HG03354 (cell line): ENCODE data around the gene FIGNL2.
"Not testable (repeated sequence)": the region's sequence is repeated elsewhere in the genome, so short reads cannot be mapped to it uniquely, and the experiment has no call there.

Source experiments
- ATAC-seq: cut with Tn5 transposase; IDR thresholded peaks from one replicate; pipeline ENCODE4 v1.9.1; 2021; ENCODE audit warnings: mild to moderate bottlenecking; ENCODE audit not compliant: unreplicated experiment, poor library complexity, severe bottlenecking

FIGNL2 gene

GRCh38 chr12:51838762-51839161, 9.8 kb downstream of the FIGNL2 start:
- no peak for ATAC-seq

DNA sequence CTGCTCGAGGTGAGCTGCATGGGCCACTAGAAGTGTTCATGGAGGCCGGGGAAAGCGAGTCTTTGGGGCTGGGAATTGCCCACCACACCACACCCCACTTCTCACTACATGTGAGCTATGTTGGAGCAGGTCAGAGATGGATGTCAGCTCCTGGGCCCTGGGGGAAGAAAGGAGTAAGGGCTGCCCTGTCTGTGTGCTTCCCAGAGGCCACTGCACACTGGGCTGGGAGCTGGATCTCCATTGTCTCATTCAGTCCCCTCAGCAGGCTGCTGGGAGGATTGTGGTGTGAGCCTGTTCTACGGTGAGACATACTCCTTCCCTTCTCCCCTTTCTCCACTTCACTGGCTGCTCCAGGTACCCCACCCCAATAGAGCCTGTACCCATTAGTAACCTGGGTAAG, 10.5 kb downstream of the FIGNL2 start:
- ATAC-seq = no peak

DNA sequence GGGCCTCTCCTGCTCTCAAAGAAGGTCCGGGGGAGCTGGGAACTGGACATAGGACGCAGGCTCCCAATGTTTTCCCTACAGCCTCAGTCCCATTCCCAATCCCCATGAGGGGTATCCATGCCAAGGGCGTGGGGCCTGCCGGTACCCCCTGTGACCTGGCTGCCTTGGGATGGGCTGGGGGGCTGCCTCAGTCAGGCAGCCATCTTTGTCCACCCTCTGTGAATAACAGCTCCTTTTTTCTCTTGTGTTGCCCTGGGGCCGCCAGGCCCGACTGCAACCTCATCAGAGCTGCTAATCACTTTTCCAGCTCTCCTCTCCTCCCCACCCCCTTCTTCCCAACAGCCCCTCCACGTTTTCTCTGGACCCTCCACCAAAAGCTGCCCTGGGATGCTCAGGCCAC, 11.2 kb downstream of the FIGNL2 start:
- no peak for ATAC-seq

- no peak for ATAC-seq
Measured at GRCh38 chr12:51836827-51837173, 11.7 kb downstream of the FIGNL2 start.

GRCh38 chr12:51836041-51836826, 12.3 kb downstream of the FIGNL2 start:
- ATAC-seq = no peak

GRCh38 chr12:51834411-51834810, 14.1 kb downstream of the FIGNL2 start:
- ATAC-seq = no peak

DNA sequence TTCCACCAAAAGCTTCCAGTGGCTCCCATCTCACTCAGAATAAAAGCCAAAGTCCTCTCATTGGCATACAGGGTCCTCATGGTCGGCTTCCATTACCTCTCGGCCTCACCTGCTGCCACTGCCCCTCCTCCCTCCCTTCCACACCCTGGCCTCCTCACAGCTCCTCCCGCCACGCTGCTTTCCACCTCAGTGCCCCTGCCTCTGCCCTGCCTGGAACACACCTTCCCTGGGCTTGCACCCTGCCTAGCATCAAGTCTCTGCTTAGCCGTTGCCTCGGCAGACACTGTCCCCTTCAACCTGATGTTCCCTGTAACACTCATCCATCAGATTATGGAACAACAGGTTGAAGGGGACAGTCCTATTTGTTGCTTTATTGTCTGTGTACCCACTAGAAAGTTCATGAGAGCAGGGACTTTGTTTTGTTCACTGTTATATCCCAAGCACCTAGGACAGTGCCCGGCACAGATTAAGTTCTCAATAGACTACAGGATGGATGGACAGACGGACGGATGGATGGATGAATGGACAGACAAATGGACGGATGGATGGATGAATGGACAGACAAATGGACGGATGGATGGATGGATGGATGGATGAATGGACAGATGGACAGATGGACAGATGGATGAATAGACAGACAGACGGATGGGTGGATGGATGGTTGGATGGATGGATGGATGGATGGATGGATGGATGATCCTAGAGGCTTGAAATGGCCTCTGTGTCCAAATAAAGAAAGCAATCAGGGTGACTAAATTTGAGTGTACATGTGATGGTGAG, 14.9 kb downstream of the FIGNL2 start:
- ATAC-seq = no peak

DNA sequence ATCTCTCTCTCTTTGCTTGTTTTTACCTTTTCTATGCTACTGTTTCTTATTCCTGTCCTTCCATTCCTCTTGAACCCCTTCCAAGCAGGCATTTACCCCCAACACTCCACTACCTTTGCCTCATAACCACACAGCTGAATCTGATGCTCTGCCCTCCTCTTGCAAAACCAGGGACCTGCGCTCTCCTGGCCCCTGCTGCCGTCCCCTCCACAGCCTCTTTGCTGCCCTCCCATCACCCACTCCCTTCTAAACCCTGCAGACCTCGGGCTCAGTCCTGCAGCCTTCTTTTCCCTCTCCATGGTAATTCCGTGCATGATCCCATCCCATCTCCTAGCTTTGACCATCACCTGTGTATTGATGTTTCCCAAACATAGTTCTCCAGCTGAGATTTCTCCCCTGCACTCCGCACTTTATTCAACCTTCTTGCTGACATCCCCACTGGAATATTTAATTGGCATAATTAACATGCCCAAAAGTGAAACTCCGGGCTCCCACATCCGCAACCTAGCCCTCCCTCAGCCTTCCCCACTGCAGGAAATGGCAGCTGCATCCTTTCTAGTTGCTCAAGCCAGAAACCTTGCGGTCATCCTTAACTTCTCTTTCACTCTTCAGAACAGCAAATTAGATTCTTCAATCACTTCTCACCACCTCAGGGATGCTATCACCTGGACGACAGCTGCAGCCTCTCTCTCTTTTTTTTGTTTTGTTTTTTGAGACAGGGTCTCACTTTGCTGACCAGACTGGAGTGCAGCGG, 16.0 kb downstream of the FIGNL2 start:
- ATAC-seq = no peak

DNA sequence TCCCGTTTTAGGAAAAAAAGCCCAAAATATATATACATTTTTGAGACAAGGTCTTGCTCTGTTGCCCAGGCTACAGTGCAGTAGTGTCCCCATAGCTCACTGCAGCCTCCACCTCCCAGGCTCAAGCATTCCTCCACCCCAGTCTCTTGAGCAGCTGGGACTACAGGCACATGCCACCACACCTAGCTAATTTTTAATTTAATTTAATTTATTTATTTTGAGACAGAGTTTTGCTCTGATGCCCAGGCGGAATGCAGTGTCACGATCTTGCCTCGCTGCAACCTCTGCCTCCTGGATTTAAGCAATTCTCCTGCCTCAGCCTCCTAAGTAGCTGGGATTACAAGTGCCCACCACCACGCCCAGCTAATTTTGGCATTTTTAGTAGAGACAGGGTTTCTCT, 16.7 kb downstream of the FIGNL2 start:
- ATAC-seq = not testable (repeated sequence)

DNA sequence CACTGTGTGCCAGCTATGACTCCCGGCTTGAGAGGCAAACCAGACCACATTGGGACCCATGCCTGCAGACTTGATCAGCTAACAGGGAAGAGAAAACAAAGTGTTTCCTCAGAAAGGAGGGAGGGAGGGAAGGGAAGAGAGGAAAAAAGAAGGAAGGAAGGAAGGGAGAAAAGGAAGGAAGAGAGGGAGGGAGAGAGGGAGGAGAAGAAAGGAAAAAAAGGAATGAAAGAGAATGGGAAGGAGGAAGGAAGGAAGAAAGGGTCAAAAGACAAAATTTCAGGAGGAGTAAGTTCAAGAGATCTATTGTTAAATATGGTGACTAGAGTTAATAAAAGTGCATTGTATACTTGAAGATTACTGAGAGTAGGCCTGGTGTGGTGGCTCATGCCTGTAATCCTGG, 18.9 kb downstream of the FIGNL2 start:
- ATAC-seq = no peak

DNA sequence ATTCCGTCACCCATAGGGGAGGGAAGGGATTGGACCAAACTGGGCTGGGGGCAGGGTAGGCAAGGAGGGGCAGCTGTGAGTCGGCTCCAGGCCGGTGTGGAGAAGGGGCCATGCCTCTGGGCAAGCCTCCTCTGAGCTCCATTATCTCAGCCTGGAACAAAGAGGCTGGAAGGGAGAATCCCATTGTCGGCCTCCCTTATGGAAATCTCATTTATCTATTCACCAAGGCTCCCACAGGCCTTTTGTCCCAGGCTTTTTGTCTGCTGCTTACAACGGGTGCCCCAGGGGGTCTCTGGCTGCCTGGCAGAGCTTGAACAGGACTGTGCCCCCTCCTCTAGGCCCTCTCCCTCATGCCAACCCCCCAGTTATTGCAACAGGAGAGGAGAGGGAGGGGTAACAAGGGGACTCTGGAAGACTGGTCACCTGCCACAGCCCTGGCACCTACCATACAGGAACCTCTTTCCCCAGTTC, 19.5 kb downstream of the FIGNL2 start:
- no peak for ATAC-seq

DNA sequence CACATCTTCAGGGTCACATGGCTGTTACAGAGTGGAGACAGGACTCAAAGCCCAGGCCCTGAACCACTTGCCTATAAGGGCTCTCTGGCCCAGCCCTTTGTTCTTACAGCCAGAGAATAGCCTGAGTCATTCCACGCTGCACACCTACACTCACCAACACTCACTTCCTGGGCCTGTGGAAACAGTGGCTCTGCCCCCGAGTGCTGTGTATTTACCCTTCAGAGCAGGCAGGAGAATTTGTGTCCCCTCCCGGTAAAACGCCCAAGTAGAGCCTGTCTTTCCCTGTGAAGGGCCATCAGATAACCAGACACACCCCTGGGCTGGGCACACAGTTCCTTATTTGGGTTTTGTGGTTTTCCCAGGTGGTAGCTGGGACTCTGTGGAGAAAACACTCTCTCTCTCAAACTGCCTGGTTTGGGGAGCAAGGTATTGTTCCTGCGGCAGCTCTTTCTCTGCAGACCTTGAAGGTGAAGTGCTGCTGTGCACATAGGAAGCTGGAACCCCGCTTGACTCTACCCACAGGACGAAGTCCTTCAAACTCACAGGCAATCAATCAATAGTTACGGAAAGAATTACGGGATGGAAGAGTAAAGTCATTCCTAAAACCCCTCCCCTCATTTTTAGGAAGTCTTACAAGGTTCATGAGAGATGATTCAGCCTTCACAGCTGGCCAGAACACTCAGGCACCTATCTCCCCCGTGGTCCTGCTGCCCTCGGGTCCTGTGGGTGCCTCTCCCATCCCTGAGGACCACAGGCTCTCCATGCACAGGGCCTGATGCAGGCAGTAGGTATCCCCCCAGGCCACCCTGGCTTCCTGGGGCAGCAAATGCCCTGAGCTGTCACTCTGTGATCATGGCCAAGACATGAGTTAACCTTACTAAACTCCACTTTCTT, 20.3 kb downstream of the FIGNL2 start:
- no peak for ATAC-seq

- no peak for ATAC-seq
Measured at GRCh38 chr12:51826881-51827280, 21.6 kb downstream of the FIGNL2 start.

- no peak for ATAC-seq
Measured at GRCh38 chr12:51825216-51825615, 23.3 kb downstream of the FIGNL2 start.

- ATAC-seq = no peak
Measured at GRCh38 chr12:51823875-51824565, 24.5 kb downstream of the FIGNL2 start.

- ATAC-seq = no peak
Measured at GRCh38 chr12:51822956-51823355, 25.6 kb downstream of the FIGNL2 start.

DNA sequence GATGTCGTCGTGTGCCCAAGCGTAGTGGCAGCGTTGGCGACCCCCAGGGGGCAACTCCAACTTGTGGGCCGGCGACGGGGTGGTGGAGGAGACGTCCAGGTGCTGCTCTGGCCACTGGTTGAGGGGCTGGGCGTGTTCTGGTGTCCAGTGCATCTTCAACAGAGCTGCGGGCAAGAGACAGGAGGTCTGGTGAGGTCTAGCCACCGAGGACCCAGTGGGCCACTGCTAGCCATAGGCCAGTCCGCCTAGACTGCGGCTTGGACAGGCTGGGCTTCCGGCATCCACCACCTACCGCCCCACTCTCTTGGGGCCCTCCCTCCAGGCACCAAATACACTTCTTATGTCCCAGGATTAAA, 26.3 kb downstream of the FIGNL2 start:
- no peak for ATAC-seq

- ATAC-seq = no peak
Measured at GRCh38 chr12:51821440-51822260, 26.9 kb downstream of the FIGNL2 start.
